ENCODE data around the gene HABP4.

DNA sequence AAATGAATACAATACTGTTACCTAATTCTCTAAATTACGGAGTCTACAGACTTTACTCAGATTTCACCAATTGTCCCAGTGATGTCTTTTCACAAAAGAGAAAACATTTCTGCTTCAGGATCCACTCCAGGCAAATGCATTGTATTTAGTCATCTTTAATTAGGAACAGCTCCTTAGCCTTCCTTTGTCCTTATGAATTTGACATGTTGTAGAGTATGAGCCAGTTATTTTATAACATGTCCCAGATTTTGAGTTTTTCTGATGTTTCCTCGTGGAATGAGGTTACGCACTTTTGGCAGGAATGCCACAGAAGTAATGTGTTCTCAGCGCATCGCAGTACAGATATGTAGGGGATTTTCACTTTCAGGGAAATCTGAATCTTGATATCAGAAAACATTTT lies 10.5 kb downstream of the HABP4 start:
- TF ChIP-seq, protein P1, sequence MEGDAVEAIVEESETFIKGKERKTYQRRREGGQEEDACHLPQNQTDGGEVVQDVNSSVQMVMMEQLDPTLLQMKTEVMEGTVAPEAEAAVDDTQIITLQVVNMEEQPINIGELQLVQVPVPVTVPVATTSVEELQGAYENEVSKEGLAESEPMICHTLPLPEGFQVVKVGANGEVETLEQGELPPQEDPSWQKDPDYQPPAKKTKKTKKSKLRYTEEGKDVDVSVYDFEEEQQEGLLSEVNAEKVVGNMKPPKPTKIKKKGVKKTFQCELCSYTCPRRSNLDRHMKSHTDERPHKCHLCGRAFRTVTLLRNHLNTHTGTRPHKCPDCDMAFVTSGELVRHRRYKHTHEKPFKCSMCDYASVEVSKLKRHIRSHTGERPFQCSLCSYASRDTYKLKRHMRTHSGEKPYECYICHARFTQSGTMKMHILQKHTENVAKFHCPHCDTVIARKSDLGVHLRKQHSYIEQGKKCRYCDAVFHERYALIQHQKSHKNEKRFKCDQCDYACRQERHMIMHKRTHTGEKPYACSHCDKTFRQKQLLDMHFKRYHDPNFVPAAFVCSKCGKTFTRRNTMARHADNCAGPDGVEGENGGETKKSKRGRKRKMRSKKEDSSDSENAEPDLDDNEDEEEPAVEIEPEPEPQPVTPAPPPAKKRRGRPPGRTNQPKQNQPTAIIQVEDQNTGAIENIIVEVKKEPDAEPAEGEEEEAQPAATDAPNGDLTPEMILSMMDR (conservative IDR thresholded peaks at IDR 0.05 in 1 of 2, IDR thresholded peaks at IDR 0.05 in 1 of 2; ENCODE audit: extremely low read depth in 1 of 2, insufficient read depth in 1 of 2, low read depth in 1 of 2, low read length in 2 of 2) = no peak
- no peak for TF ChIP-seq EZH2 (IDR thresholded peaks at IDR 0.05; ENCODE audit: borderline replicate concordance, low read length)

Data from mammary epithelial cell (primary cell).